Superior temporal gyrus (tissue), 1 donor: ENCODE data around the gene ZNF780A.
"Not testable (repeated sequence)": the region's sequence is repeated elsewhere in the genome, so short reads cannot be mapped to it uniquely, and the experiment has no call there.

ENCODE experiments used
- DNase-seq: peaks from one replicate; pipeline ENCODE4 v3.0.0-alpha.2; 2016; ENCODE audit errors: extremely low spot score

Gene ZNF780A

DNA sequence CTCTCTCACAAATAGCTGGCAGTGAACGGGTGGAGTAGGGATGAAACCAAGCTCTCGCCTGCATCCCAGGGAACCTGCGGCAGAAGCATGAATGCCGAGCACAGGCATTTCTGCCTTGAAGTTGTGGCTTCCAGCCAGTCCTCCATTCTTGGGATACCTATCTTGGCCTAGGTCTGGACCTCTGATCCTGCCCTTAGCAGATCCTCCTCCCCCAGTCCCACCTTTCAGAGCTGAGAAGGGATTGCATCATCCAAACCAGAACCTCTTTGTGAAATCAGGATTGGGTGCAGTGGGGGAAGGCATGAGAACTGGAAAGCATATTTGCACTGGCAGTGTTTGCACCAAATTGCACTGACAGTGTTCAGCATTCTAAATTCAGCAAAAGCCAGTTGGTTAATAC, 5.8 kb downstream of the ZNF780A start:
- DNase-seq = no peak

- no peak for DNase-seq
These were observed 9.3 kb downstream of the ZNF780A start for GRCh38 chr19:40081411-40081810.

GRCh38 chr19:40080289-40080688, 10.5 kb downstream of the ZNF780A start:
- DNase-seq = no peak

GRCh38 chr19:40078377-40078776, 12.4 kb downstream of the ZNF780A start:
- DNase-seq = no peak

- DNase-seq = no peak
These were observed 20.7 kb downstream of the ZNF780A start for GRCh38 chr19:40070058-40070457.

GRCh38 chr19:40059624-40060023, 31.1 kb downstream of the ZNF780A start:
- DNase-seq = no peak

- no peak for DNase-seq
These were observed 33.6 kb downstream of the ZNF780A start for GRCh38 chr19:40057166-40057565.

DNA sequence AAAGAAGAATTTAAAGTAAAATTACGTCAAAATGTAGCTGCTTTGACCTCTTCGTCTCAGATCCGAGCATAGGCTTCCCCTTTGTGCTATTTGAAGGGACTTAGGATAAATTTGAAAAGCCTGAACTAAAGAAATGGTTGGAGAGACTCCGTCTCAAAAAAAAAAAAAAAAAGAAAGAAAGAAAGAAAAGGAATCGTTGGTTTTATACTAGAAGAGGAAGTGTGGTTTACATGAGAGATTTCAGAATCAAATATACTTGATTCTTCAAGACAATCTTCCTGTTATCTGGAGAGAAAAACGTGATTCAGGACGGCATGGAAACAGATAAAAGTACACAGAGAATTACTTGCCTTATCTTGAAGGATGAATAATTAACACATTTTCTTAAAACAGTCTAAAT, 34.2 kb downstream of the ZNF780A start:
- DNase-seq = no peak

GRCh38 chr19:40055832-40056504, 34.8 kb downstream of the ZNF780A start, which contains the start of gene ZNF780B:
TSS of gene ZNF780B (minus strand) at chr19:40056231. CDS start at chr19:40050332, 5,899 bp downstream.
- DNase-seq = peak; percentile 90

DNA sequence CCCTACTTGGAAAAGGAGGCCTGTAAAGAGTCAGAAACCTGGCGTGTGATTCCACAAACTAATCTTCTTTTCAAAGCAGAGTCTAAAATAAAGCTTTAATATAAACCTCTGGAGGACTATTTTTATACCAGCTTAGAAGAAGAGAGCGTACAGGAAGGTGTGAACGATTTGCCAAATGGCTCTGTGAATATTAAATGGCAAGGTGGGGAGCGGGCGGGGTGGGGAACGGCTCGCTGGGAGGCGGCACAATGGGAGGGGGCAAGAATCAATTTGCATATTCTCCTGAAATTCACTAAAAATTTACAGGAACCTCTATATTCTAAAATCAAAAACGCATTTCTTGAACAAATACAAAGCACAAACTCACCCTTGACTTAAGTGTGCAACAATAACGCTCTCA, 35.7 kb downstream of the ZNF780A start:
- no peak for DNase-seq

GRCh38 chr19:40054632-40055031, 36.1 kb downstream of the ZNF780A start:
- DNase-seq = peak; percentile 11

- DNase-seq = no peak
These were observed 37.3 kb downstream of the ZNF780A start for GRCh38 chr19:40053491-40053890.

DNA sequence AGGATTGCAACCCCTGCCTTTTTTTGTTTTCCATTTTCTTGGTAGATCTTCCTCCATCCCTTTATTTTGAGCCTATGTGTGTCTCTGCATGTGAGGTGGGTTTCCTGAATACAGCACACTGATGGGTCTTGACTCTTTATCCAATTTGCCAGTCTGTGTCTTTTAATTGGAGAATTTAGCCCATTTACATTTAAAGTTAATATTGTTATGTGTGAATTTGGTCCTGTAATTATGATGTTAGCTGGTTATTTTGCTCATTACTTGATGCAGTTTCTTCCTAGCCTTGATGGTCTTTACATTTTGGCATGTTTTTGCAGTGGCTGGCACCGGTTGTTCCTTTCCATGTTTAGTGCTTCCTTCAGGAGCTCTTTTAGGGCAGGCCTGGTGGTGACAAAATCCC, 49.0 kb downstream of the ZNF780A start:
- not testable (repeated sequence) for DNase-seq

DNA sequence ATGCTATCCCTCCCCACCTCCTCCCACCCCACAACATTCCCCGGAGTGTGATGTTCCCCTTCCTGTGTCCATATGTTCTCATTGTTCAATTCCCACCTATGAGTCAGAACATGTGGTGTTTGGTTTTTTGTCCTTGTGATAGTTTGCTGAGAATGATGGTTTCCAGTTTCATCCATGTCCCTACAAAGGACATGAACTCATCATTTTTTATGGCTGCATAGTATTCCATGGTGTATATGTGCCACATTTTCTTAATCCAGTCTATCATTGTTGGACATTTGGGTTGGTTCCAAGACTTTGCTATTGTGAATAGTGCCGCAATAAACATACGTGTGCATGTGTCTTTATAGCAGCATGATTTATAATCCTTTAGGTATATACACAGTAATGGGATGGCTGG, 52.7 kb downstream of the ZNF780A start:
- DNase-seq = not testable (repeated sequence)

DNA sequence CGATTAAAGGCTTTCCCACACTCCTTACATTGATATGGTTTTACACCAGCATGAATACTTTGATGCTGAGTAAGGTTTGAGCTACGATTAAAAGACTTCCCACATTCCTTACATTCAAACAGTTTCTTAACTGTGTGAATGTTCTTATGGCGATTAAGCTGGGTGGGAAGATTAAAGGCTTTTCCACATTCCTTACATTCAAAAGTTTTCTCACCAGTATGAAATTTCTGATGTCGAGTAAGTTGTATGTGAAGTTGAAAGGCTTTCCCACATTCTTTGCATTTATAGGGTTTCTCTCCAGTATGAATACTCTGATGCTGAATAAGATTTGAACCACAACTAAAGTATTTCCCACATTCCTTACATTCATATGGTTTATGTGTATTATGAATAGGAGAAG, 54.7 kb downstream of the ZNF780A start:
- DNase-seq = no peak

DNA sequence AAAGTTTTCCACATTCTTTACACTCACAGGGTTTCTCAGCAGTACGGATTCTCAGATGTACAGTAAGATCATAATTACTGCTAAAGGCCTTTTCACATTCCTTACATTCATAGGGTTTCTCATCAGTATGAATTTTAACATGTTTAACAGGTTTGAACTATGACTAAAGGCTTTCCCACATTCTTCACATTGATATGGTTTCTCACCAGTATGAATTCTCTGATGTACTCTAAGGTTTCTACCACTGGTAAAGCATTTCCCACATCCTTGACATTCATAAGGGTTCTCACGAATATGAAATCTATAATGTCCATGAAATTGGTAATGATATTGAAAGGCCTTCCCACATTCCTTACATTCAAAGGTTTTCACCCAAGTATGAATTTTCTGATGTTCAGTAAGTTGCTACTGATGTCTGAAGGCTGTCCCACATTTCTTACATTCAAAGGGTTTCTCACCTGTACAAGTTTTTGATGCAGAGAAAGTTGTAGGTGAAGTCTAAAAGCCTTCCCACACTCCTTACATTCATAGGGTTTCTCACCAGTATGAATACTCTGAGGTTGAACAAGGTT, 56.7 kb downstream of the ZNF780A start:
- DNase-seq = no peak

DNA sequence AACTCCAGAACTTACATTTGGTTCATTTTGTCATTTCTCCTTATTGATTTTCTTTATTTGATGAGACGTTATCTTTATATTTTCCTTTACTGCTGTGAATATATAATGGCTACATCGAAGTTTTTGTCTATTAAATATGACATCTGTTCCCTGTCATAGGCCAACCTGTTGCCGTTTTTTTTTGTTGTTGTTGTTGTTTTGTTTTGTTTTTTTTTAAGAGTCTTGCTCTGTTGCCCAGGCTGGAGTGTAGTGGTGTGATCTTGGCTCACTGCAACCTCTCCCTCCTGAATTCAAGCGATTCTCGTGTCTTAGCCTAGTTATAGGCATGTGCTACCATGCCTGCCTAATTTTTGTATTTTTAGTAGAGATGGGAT, 64.2 kb downstream of the ZNF780A start:
- DNase-seq = no peak

DNA sequence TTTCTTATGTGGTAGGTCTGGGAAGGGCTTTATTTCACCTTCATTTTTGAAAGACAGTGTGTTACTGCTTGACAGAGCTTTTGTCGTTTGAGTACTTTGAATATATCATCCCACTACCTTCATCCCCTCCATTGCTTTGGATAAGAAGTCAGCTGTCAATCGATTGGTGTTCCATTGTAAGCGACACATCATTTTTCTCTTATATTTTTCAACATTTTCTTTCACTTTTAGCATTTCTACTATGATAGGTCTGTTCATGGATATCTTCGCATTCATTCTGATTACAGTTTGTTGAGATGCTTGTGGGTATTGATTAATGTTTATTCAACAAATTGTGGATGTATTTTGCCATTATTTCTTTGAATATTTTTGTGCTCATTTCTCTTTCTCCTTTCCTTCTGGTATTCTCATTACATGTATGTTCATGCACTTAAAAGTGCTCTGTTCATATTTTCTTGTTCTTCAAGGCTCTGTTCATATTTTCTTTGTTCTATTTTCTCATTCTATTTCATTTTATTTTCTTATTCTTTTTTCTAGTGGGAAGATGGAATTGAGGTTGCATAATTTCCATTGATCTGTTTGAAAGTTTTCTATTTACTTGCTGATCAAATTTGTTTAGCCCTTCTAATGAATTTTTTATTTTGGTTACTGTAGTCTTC, 64.7 kb downstream of the ZNF780A start:
- DNase-seq = no peak

DNA sequence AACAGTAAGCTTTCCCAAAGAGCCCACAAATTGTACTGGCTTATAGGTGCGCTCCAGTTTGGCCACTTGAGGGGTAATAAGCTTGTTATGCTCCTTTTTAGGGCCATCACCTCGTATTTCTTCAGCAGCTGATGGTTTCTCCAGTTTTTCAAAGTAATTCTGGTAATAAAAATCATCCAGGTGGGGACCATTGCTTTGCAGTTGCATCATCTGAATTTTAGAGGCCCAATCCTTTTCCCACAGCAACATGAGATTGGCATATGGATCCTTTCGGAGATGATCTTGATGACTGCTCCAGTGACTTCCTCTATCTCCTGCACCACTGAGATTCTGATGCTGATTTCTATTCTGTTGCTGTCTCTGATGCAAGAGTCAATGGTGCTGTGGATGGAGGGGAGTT, 66.8 kb downstream of the ZNF780A start:
- no peak for DNase-seq
